Retinal pigment epithelial cell (primary cell): Measurements from ENCODE around the gene FAM219B.
A peak's percentile ranks its signal among the peaks of the same experiment; 100 is the strongest.

Experiments used
- DNase-seq: peaks from one replicate; pipeline ENCODE4 v3.0.0-alpha.2; 2010; ENCODE audit warnings: low read depth
- H3K4me3 ChIP-seq: 2 replicates; pipeline ENCODE4 v1.5.1; 2011; ENCODE audit warnings: mild to moderate bottlenecking, low read length, control low read depth, moderate library complexity
- CTCF ChIP-seq: conservative IDR thresholded peaks from 2 replicates; pipeline ENCODE4 v1.5.1; 2011; ENCODE audit warnings: low read depth, low read length, control low read depth, inconsistent platforms

The FAM219B gene

GRCh38 chr15:74873036-74873755 lies 33.5 kb downstream of the FAM219B start, which contains the start of gene SCAMP2:
SCAMP2 (minus strand) TSS chr15:74873365; CDS start chr15:74873255, 110 bp downstream.
- no peak for TF ChIP-seq CTCF
- H3K4me3 ChIP-seq, result peak within 1 kb of the TSS; percentile 88
- DNase-seq, result peak; percentile 81

DNA sequence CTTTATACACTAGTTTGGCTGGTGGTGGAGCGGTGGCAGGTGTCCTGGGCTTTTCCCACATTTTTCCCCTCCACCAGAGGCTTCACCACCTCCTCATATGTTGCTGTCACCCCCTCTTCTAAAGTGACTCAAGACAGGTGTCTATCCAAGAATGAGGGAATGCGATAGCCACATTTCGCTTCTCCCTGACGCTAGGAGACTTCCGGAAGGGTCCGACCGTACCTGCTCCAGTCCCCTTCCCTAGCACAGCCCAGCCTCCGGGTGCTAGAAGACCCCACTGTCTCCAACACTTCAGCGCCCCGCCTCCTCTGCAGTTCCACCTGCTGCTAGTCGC lies 34.0 kb downstream of the FAM219B start:
- H3K4me3 ChIP-seq, result peak overlapping the region; percentile 88
- DNase-seq, result no peak
- no peak for TF ChIP-seq CTCF

- no peak overlapping the region for H3K4me3 ChIP-seq
- DNase-seq, result no peak
- TF ChIP-seq CTCF, result no peak
Measured at GRCh38 chr15:74870436-74871215, 36.0 kb downstream of the FAM219B start.

DNA sequence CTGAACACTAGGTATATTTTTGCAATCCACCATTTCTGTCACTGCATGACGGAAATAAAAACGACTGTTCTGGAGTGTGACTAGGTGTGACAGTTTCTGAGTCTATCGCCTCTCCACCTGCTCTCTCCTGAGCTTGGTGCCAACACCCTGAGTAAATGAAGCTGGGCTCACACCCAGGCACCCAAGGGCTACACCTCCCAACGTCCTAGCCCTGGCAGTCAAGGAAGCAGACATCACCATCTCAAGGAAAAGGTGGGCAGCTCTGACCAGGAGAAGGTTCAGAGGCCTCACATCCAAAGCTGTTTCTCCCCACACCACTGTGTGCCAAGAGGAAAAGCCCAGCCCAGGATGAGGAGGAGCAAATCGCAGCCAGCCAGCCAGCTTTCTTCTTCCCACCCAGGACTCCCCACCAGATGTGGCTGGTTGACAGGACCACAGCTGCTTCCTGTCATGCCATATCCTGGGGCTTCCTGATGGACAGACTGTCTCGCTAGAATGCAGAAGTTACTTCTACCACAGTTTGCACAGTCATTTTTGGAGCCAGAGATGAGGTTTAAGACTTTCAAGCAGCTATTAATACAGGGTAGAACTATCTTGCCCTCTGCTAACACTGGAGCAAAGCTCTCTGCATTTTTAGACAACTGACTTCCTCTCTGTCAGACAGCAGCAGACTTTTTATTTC lies 36.8 kb downstream of the FAM219B start:
- H3K4me3 ChIP-seq, result no peak overlapping the region
- TF ChIP-seq CTCF, result no peak
- no peak for DNase-seq

GRCh38 chr15:74869372-74869725 lies 37.3 kb downstream of the FAM219B start:
- TF ChIP-seq CTCF, result no peak
- no peak overlapping the region for H3K4me3 ChIP-seq

GRCh38 chr15:74868059-74868458 lies 38.6 kb downstream of the FAM219B start:
- DNase-seq, result no peak
- no peak overlapping the region for H3K4me3 ChIP-seq
- TF ChIP-seq CTCF, result no peak

More at GRCh38 chr15:74869372-74869725, 37.3 kb downstream of the FAM219B start:
- no peak for DNase-seq
